Measurements from ENCODE around the gene HSPA4L. TPM values are rescaled to one million over a fixed set of nuclear protein-coding genes. Genes with fewer than 3 reads are reported as not detected.

HSPA4L gene
- total and polyA plus RNA-seq, 2 donors (not counting 3 experiments of a cell fraction or from before 2014, with no cell fraction given) = 1.3 to 12.4 TPM

- no TSS peak for BruUV-seq (replicated peaks)
- dilution Hi-C loops (cut with MboI; ENCODE audit: extremely low pct_ligation_motif_present, low sequenced_read_pairs) (no loop called here), intact Hi-C loops (cut with micrococcal nuclease) (loop anchor here (1.0 to 5.0 kb wide), 5 partner anchors 84 to 281 kb away; partner anchors contain the start of genes ABHD18, HSPA4L, INTU and LARP1B)
- no peaks in the 10 kb centered on the region for H3K9me3 ChIP-seq (replicated peaks; ENCODE audit: control insufficient read depth, insufficient read depth, low read length)
- POLR2A ChIA-PET = interaction anchor here (0.6 to 0.9 kb wide), 2 partner anchors 50 to 194 kb away, joined by 3 to 4 read pairs; no protein-coding TSS in a partner anchor
- peak within 1 kb of the TSS; percentile 97 for H3K9ac ChIP-seq (replicated peaks; ENCODE audit: extremely low read depth, insufficient read depth, low read length)
- CTCF ChIA-PET = interaction anchor here (1.0 to 2.2 kb wide), 6 partner anchors 9 to 148 kb away, joined by 3 to 10 read pairs (median 4); partner anchors contain the start of genes ABHD18, HSPA4L and MFSD8
- H4K20me1 ChIP-seq (replicated peaks; ENCODE audit: control insufficient read depth, extremely low read depth, insufficient read depth, low read length) = no peaks in the 10 kb centered on the region
- peak within 1 kb of the TSS; percentile 88 for H3K4me2 ChIP-seq (ENCODE audit: insufficient read depth, low read length)
- peak within 1 kb of the TSS; percentile 84 for H3K27ac ChIP-seq (ENCODE audit: insufficient read depth, low read depth, low read length)
- H3K4me3 ChIP-seq (replicated peaks in 1 of 3; ENCODE audit: insufficient read depth in 1 of 3, low read depth in 1 of 3, low read length in 3 of 3) = peak within 1 kb of the TSS; percentile 92 to 97 (median 97)
- FAIRE-seq (peak; percentile 89), DNase-seq (ENCODE audit: low read depth, low spot score) (peak; percentile 97)
- H3K27me3 ChIP-seq (ENCODE audit: control insufficient read depth in 2 of 2, insufficient read depth in 2 of 2, low read length in 2 of 2) = no peaks in the 10 kb centered on the region
- H3K9me1 ChIP-seq (replicated peaks; ENCODE audit: control insufficient read depth, extremely low read depth, insufficient read depth, low read length) = no peaks in the 10 kb centered on the region
- H3K79me2 ChIP-seq (ENCODE audit: control insufficient read depth, insufficient read depth, low read length) = peaks cover 33% of the 10 kb centered on the region
- H2AFZ ChIP-seq (ENCODE audit: low read depth, low read length) = peak within 1 kb of the TSS; percentile 100
- peaks cover 0 to 7% of the 10 kb centered on the region in 2 experiments for H3K36me3 ChIP-seq (ENCODE audit: control insufficient read depth in 2 of 2, extremely low read depth in 1 of 2, insufficient read depth in 2 of 2, low read length in 2 of 2)
- peaks cover 8% of the 10 kb centered on the region for H3K4me1 ChIP-seq (ENCODE audit: control insufficient read depth, extremely low read depth, insufficient read depth, low read length)
- TF ChIP-seq POLR2AphosphoS5 (IDR thresholded peaks at IDR 0.05; ENCODE audit: insufficient read depth, low read depth, low read length) (peak; percentile 20), MAX (IDR thresholded peaks at IDR 0.05; ENCODE audit: insufficient read depth, insufficient read length) (no peak), MYC (IDR thresholded peaks at IDR 0.05; ENCODE audit: low read depth, low read length) (no peak), FOS (IDR thresholded peaks at IDR 0.05; ENCODE audit: borderline replicate concordance, insufficient read depth, low read length) (no peak), GATA2 (IDR thresholded peaks at IDR 0.05; ENCODE audit: insufficient read depth, insufficient read length, low read depth, low read length) (no peak), JUN (IDR thresholded peaks at IDR 0.05; ENCODE audit: borderline replicate concordance, insufficient read depth, insufficient read length, low read depth) (peak; percentile 27), POLR2A (IDR thresholded peaks at IDR 0.05; ENCODE audit: low read depth, low read length) (peak; percentile 28)
Measured at GRCh38 chr4:127880763-127881562, 98.8 kb downstream of the HSPA4L start, which contains the start of gene PLK4. TSS of gene PLK4 (plus strand) at chr4:127880893. CDS start at chr4:127881135, 242 bp downstream.

Measured in endothelial cell of umbilical vein (primary cell).